HEK293T (cell line): ENCODE results near the gene RPTOR.

Source experiments
- BHLHE40 ChIP-seq: fragments of 450-650 bp; IDR thresholded peaks from 2 replicates; pipeline ENCODE4 v1.6.1; 2016; ENCODE audit warnings: mild to moderate bottlenecking, moderate library complexity, borderline replicate concordance
- CTBP1 ChIP-seq: fragments of 450-650 bp; IDR thresholded peaks from 2 replicates; pipeline ENCODE4 v1.6.1; 2016; ENCODE audit warnings: borderline replicate concordance
- FOXA1 ChIP-seq: fragments of 450-650 bp; IDR thresholded peaks from 2 replicates; pipeline ENCODE4 v1.6.1; 2016; ENCODE audit warnings: mild to moderate bottlenecking
- FOXK2 ChIP-seq: fragments of 450-650 bp; IDR thresholded peaks from 2 replicates; pipeline ENCODE4 v1.6.1; 2016; ENCODE audit warnings: mild to moderate bottlenecking
- FOXM1 ChIP-seq: fragments of 450-650 bp; IDR thresholded peaks from 2 replicates; pipeline ENCODE4 v1.6.1; 2017; ENCODE audit warnings: mild to moderate bottlenecking, borderline replicate concordance
- HDGF ChIP-seq: fragments of 450-650 bp; IDR thresholded peaks from 2 replicates; pipeline ENCODE4 v1.6.1; 2017; ENCODE audit warnings: antibody characterized with exemption, borderline replicate concordance
- L3MBTL2 ChIP-seq: fragments of 450-650 bp; conservative IDR thresholded peaks from 2 replicates; pipeline ENCODE4 v1.6.1; 2016; ENCODE audit warnings: mild to moderate bottlenecking
- SUZ12 ChIP-seq: fragments of 450-650 bp; IDR thresholded peaks from 2 replicates; pipeline ENCODE4 v1.6.1; 2016; ENCODE audit warnings: mild to moderate bottlenecking
- TARDBP ChIP-seq: fragments of 450-650 bp; IDR thresholded peaks from 2 replicates; pipeline ENCODE4 v1.6.1; 2016
- ZNF384 ChIP-seq: fragments of 450-650 bp; IDR thresholded peaks from 2 replicates; pipeline ENCODE4 v1.6.1; 2016

DNA sequence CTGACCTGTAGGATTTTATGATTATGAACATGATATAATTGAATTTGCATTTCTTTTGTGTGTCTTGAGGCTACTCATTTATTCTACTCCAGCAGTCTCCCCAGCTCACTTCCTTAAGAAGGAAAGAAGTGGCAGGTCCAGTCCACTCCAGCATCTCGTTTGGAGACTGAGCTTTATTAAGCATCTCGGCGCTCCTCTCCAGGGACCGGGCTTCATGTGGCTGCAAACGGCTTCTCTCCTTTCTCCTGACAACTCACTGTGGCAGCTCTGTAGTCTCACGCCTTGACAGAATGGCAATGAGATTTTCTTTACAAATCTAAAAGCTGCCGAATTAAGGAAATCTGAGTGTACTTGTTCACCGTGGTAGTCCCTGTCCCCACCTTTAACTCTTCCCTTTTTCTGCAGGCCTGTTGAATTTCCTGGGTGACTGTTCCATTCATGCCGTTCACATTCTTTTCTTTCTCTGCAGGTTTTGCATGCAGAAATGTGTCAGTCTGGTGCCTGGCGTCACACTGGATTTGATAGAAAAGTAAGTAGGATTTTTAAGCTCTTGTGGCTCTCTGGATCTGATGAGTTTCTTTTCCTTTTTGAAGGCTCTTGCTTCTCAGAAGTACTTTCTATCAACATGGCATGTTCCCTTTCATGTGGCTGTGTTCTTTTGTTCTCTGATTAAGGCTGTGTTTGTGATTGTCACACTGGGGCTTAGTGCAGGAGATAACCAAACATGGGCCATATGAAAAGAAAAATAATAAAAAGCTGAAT lies 246.5 kb downstream of the RPTOR start:
- TF ChIP-seq FOXK2: no peak
- TF ChIP-seq SUZ12: no peak
- TF ChIP-seq FOXM1: no peak
- TF ChIP-seq L3MBTL2: no peak
- TF ChIP-seq ZNF384: no peak
- TF ChIP-seq FOXA1: no peak
- TF ChIP-seq HDGF: no peak
- TF ChIP-seq TARDBP: no peak
- no peak for TF ChIP-seq BHLHE40
- no peak for TF ChIP-seq CTBP1
